Measurements from ENCODE around the gene THRSP. TPM values are rescaled to one million over a fixed set of nuclear protein-coding genes. Genes with fewer than 3 reads are reported as not detected.

THRSP gene
- total and polyA plus RNA-seq, 2 donors (not counting 1 experiment from before 2014, with no cell fraction given), result under 0.01 to 0.19 TPM

DNA sequence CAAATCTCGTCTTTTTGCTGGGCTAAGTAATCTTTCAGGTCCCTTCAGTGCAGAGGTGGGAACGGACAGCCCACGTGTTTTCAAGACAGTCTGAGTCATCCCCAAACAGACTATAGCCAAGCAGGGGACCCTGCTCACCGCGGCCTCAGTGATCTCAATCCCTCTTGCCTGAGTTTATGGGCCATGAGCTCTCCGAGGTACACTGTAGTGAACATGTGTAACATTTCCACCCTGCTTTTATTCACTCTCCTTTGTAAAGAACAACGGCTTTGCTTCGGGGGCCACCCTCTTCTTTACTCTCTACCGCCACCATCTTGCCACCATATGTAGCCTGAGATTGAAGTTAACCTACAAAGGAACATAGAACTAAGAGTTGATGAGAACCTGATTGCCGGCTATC is 29.0 kb upstream of the THRSP start:
- no peaks in the 10 kb centered on the region for H4K20me1 ChIP-seq (ENCODE audit: control insufficient read depth, extremely low read depth, insufficient read depth, low read length)
- no peak for DNase-seq (ENCODE audit: low read depth in 2 of 2)
- no peak overlapping the region for H2AFZ ChIP-seq (ENCODE audit: low read length)
- no peak overlapping the region for H3K4me3 ChIP-seq (replicated peaks in 1 of 4; ENCODE audit: control extremely low read depth in 1 of 4, insufficient read depth in 1 of 4, low read depth in 3 of 4, low read length in 4 of 4)
- no peak overlapping the region for H3K4me2 ChIP-seq (ENCODE audit: extremely low read depth, insufficient read depth, low read length)
- peaks cover 3% of the 10 kb centered on the region for H3K4me1 ChIP-seq (ENCODE audit: control insufficient read depth, extremely low read depth, insufficient read depth, low read length)
- H3K9ac ChIP-seq (ENCODE audit: insufficient read depth, low read length), result no peak overlapping the region
- H3K9me3 ChIP-seq (ENCODE audit: control insufficient read depth, insufficient read depth, low read depth, low read length), result no peaks in the 10 kb centered on the region
- no peaks in the 10 kb centered on the region for H3K36me3 ChIP-seq (ENCODE audit: control insufficient read depth, insufficient read depth, low read length)
- H3K27me3 ChIP-seq (ENCODE audit: control insufficient read depth, insufficient read depth, low read length), result no peaks in the 10 kb centered on the region
- no peaks in the 10 kb centered on the region for H3K79me2 ChIP-seq (ENCODE audit: control insufficient read depth, insufficient read depth, low read length)
- TF ChIP-seq EZH2 (IDR thresholded peaks at IDR 0.05; ENCODE audit: low read length, missing control alignments), result no peak
- TF ChIP-seq, protein P1, sequence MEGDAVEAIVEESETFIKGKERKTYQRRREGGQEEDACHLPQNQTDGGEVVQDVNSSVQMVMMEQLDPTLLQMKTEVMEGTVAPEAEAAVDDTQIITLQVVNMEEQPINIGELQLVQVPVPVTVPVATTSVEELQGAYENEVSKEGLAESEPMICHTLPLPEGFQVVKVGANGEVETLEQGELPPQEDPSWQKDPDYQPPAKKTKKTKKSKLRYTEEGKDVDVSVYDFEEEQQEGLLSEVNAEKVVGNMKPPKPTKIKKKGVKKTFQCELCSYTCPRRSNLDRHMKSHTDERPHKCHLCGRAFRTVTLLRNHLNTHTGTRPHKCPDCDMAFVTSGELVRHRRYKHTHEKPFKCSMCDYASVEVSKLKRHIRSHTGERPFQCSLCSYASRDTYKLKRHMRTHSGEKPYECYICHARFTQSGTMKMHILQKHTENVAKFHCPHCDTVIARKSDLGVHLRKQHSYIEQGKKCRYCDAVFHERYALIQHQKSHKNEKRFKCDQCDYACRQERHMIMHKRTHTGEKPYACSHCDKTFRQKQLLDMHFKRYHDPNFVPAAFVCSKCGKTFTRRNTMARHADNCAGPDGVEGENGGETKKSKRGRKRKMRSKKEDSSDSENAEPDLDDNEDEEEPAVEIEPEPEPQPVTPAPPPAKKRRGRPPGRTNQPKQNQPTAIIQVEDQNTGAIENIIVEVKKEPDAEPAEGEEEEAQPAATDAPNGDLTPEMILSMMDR (conservative IDR thresholded peaks at IDR 0.05 in 1 of 2, IDR thresholded peaks at IDR 0.05 in 1 of 2; ENCODE audit: low read depth in 1 of 2, low read length in 2 of 2), result no peak
- no peak overlapping the region for H3K27ac ChIP-seq (ENCODE audit: insufficient read depth, low read length)

- no peak overlapping the region for H3K4me3 ChIP-seq (replicated peaks in 1 of 4; ENCODE audit: control extremely low read depth in 1 of 4, insufficient read depth in 1 of 4, low read depth in 3 of 4, low read length in 4 of 4)
- peaks cover 16% of the 10 kb centered on the region for H3K4me1 ChIP-seq (ENCODE audit: control insufficient read depth, extremely low read depth, insufficient read depth, low read length)
- H4K20me1 ChIP-seq (ENCODE audit: control insufficient read depth, extremely low read depth, insufficient read depth, low read length), result no peaks in the 10 kb centered on the region
- no peaks in the 10 kb centered on the region for H3K27me3 ChIP-seq (ENCODE audit: control insufficient read depth, insufficient read depth, low read length)
- H2AFZ ChIP-seq (ENCODE audit: low read length), result no peak overlapping the region
- no peak overlapping the region for H3K4me2 ChIP-seq (ENCODE audit: extremely low read depth, insufficient read depth, low read length)
- H3K9me3 ChIP-seq (ENCODE audit: control insufficient read depth, insufficient read depth, low read depth, low read length), result no peaks in the 10 kb centered on the region
- DNase-seq (ENCODE audit: low read depth in 2 of 2), result no peak
- H3K27ac ChIP-seq (ENCODE audit: insufficient read depth, low read length), result no peak overlapping the region
- no peaks in the 10 kb centered on the region for H3K79me2 ChIP-seq (ENCODE audit: control insufficient read depth, insufficient read depth, low read length)
- TF ChIP-seq, protein P1 (conservative IDR thresholded peaks at IDR 0.05 in 1 of 2, IDR thresholded peaks at IDR 0.05 in 1 of 2; ENCODE audit: low read depth in 1 of 2, low read length in 2 of 2), result no peak
- TF ChIP-seq EZH2 (IDR thresholded peaks at IDR 0.05; ENCODE audit: low read length, missing control alignments), result no peak
- no peak overlapping the region for H3K9ac ChIP-seq (ENCODE audit: insufficient read depth, low read length)
- H3K36me3 ChIP-seq (ENCODE audit: control insufficient read depth, insufficient read depth, low read length), result no peaks in the 10 kb centered on the region
Measured at GRCh38 chr11:78036313-78036712, 27.3 kb upstream of the THRSP start.

DNA sequence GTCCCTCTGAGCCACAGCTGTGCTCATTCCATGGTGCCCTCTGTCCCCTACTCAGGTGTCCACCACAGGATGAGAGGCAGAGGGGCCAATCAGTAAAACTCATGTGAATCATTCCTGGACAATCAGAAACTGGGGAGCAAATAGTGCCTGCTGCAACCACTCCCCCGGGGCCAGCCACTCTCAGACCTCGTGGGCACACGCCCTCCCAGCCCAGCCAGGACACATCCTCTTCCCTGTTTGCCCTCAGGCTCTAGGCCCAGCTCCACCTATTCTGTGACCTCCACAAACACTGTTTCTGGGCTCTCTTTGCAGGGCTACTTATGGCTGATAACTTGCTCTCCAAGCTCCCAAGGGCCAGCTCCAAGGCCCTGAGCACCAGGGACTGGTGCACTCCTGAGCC is 26.6 kb upstream of the THRSP start:
- no peak overlapping the region for H3K27ac ChIP-seq (ENCODE audit: insufficient read depth, low read length)
- H3K9me3 ChIP-seq (ENCODE audit: control insufficient read depth, insufficient read depth, low read depth, low read length), result no peaks in the 10 kb centered on the region
- peaks cover 16% of the 10 kb centered on the region for H3K4me1 ChIP-seq (ENCODE audit: control insufficient read depth, extremely low read depth, insufficient read depth, low read length)
- H3K4me2 ChIP-seq (ENCODE audit: extremely low read depth, insufficient read depth, low read length), result no peak overlapping the region
- H3K27me3 ChIP-seq (ENCODE audit: control insufficient read depth, insufficient read depth, low read length), result no peaks in the 10 kb centered on the region
- no peaks in the 10 kb centered on the region for H3K79me2 ChIP-seq (ENCODE audit: control insufficient read depth, insufficient read depth, low read length)
- TF ChIP-seq EZH2 (IDR thresholded peaks at IDR 0.05; ENCODE audit: low read length, missing control alignments), result no peak
- TF ChIP-seq, protein P1 (conservative IDR thresholded peaks at IDR 0.05 in 1 of 2, IDR thresholded peaks at IDR 0.05 in 1 of 2; ENCODE audit: low read depth in 1 of 2, low read length in 2 of 2), result no peak
- no peaks in the 10 kb centered on the region for H3K36me3 ChIP-seq (ENCODE audit: control insufficient read depth, insufficient read depth, low read length)
- no peak overlapping the region for H2AFZ ChIP-seq (ENCODE audit: low read length)
- no peak overlapping the region for H3K9ac ChIP-seq (ENCODE audit: insufficient read depth, low read length)
- H4K20me1 ChIP-seq (ENCODE audit: control insufficient read depth, extremely low read depth, insufficient read depth, low read length), result no peaks in the 10 kb centered on the region
- H3K4me3 ChIP-seq (replicated peaks in 1 of 4; ENCODE audit: control extremely low read depth in 1 of 4, insufficient read depth in 1 of 4, low read depth in 3 of 4, low read length in 4 of 4), result no peak overlapping the region
- DNase-seq (ENCODE audit: low read depth in 2 of 2), result no peak

Measured in fibroblast of lung (primary cell).